Activated T-helper 17 cell treated with anti-CD3 and anti-CD28 coated beads, Interleukin-2, amount 50 U/mL, for 72 hours (primary cell): ENCODE results near the gene LIPK. TPM values are rescaled to one million over a fixed set of nuclear protein-coding genes. Genes with fewer than 3 reads are reported as not detected.
"Not testable (repeated sequence)": the region's sequence is repeated elsewhere in the genome, so short reads cannot be mapped to it uniquely, and the experiment has no call there.

Experiments used
- ATAC-seq: fragments of 150-1000 bp; cut with Tn5 transposase; replicated peaks from 2 replicates; pipeline ENCODE4 v1.10.0; 2021; ENCODE audit warnings: mild to moderate bottlenecking, moderate library complexity
- H3K27ac Mint-ChIP-seq: one replicate; pipeline ENCODE4 v1.8.0; 2022; ENCODE audit warnings: mixed read lengths
- H3K27me3 Mint-ChIP-seq: one replicate; pipeline ENCODE4 v1.8.0; 2022; ENCODE audit warnings: mixed read lengths
- H3K36me3 Mint-ChIP-seq: one replicate; pipeline ENCODE4 v1.8.0; 2022; ENCODE audit warnings: low read depth, mild to moderate bottlenecking, mixed read lengths
- H3K4me1 Mint-ChIP-seq: one replicate; pipeline ENCODE4 v1.8.0; 2022; ENCODE audit warnings: mixed read lengths
- H3K4me3 Mint-ChIP-seq: one replicate; pipeline ENCODE4 v1.8.0; 2022; ENCODE audit warnings: mild to moderate bottlenecking, mixed read lengths
- H3K9me3 Mint-ChIP-seq: one replicate; pipeline ENCODE4 v1.8.0; 2022; ENCODE audit warnings: mixed read lengths
- total RNA-seq, 2 donors: library from RNA; stranded (reverse); gene quantifications; one replicate each; pipeline ENCODE4 v1.2.3, GENCODE V29; 2022

LIPK gene, protein sequence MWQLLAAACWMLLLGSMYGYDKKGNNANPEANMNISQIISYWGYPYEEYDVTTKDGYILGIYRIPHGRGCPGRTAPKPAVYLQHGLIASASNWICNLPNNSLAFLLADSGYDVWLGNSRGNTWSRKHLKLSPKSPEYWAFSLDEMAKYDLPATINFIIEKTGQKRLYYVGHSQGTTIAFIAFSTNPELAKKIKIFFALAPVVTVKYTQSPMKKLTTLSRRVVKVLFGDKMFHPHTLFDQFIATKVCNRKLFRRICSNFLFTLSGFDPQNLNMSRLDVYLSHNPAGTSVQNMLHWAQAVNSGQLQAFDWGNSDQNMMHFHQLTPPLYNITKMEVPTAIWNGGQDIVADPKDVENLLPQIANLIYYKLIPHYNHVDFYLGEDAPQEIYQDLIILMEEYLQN
- total RNA-seq = not detected

- no peaks in the 10 kb centered on the region for H3K36me3 Mint-ChIP-seq
- no peak for ATAC-seq
- H3K4me3 Mint-ChIP-seq = no peak within 1 kb of the TSS
- H3K4me1 Mint-ChIP-seq = peaks cover 8% of the 10 kb centered on the region
- no peaks in the 10 kb centered on the region for H3K27me3 Mint-ChIP-seq
- H3K27ac Mint-ChIP-seq = no peak within 1 kb of the TSS
- no peaks in the 10 kb centered on the region for H3K9me3 Mint-ChIP-seq
Observed at GRCh38 chr10:88705958-88706357, at the start of gene LIPK. TSS of gene LIPK (plus strand) at chr10:88706249. CDS start at chr10:88724544, 18,295 bp downstream.

DNA sequence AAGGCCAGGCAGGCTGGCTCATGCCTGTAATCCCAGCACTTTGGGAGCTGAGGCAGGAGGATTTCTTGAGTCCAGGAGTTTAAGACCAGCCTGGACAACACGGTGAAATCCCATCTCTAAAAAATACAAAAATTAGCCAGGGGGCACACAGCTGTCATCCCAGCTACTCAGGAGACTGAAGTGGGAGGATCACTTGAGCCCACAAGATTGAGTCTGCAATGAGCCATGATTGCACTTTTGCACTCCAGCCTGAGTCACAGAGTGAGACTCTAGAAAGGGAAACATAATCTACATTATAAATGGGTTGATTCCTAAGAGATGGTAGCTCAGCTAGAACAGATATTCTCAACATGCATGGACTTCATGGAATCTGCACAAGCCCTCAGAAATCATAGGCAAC lies 48.1 kb upstream of the LIPK start:
- no peaks in the 10 kb centered on the region for H3K9me3 Mint-ChIP-seq
- no peak overlapping the region for H3K4me3 Mint-ChIP-seq
- no peak overlapping the region for H3K27ac Mint-ChIP-seq
- H3K4me1 Mint-ChIP-seq = no peaks in the 10 kb centered on the region
- ATAC-seq = peak; percentile 51
- H3K27me3 Mint-ChIP-seq = peaks cover 10% of the 10 kb centered on the region
- no peaks in the 10 kb centered on the region for H3K36me3 Mint-ChIP-seq

- H3K9me3 Mint-ChIP-seq = no peaks in the 10 kb centered on the region
- no peak overlapping the region for H3K27ac Mint-ChIP-seq
- no peak for ATAC-seq
- no peak overlapping the region for H3K4me3 Mint-ChIP-seq
- H3K4me1 Mint-ChIP-seq = no peaks in the 10 kb centered on the region
- H3K27me3 Mint-ChIP-seq = peaks cover 7% of the 10 kb centered on the region
- H3K36me3 Mint-ChIP-seq = no peaks in the 10 kb centered on the region
Observed at GRCh38 chr10:88659725-88660597, 46.1 kb upstream of the LIPK start.

DNA sequence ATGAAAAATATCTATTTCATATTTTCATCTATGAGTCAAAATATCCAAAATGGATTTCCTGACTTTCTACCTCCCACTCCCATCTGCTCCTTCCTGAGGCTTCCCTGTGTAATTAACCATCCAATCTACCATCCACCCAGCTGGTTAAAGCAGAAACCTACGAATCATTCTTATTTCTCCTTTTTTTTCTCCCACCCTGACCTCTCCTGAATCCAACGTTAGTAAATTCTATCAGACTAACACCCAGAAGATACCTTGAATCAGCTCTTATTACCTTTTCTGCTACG lies 45.5 kb upstream of the LIPK start:
- Mint-ChIP-seq H3K36me3 (no peaks in the 10 kb centered on the region), H3K4me3 (no peak overlapping the region), H3K27me3 (peaks cover 6% of the 10 kb centered on the region), H3K4me1 (no peaks in the 10 kb centered on the region), H3K27ac (no peak overlapping the region), H3K9me3 (no peaks in the 10 kb centered on the region)
- no peak for ATAC-seq

DNA sequence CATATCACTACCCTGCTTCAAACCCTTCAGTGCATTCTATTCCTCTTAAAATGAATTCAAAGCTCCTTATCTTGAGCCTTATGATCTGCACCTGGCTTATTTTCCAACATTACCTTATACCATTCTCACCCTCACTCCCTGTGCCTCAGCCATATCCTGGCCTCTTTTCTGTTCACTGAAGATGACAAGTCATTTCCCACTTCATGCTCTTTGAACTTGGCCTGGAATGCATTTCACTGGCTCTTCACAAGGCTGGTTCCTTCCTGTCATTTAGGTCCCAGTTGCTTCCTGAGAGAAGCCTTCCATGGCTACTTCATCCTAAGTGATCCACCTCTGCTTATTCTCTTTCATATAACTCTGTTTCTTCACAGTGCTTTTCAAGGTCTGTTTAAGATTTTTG lies 45.0 kb upstream of the LIPK start:
- no peaks in the 10 kb centered on the region for H3K9me3 Mint-ChIP-seq
- ATAC-seq = no peak
- H3K4me1 Mint-ChIP-seq = no peaks in the 10 kb centered on the region
- peaks cover 6% of the 10 kb centered on the region for H3K27me3 Mint-ChIP-seq
- no peak overlapping the region for H3K4me3 Mint-ChIP-seq
- no peaks in the 10 kb centered on the region for H3K36me3 Mint-ChIP-seq
- H3K27ac Mint-ChIP-seq = no peak overlapping the region

GRCh38 chr10:88661577-88661976 lies 44.5 kb upstream of the LIPK start:
- H3K27me3 Mint-ChIP-seq = peaks cover 6% of the 10 kb centered on the region
- H3K9me3 Mint-ChIP-seq = no peaks in the 10 kb centered on the region
- H3K36me3 Mint-ChIP-seq = no peaks in the 10 kb centered on the region
- H3K27ac Mint-ChIP-seq = no peak overlapping the region
- H3K4me3 Mint-ChIP-seq = no peak overlapping the region
- no peak for ATAC-seq
- no peaks in the 10 kb centered on the region for H3K4me1 Mint-ChIP-seq

DNA sequence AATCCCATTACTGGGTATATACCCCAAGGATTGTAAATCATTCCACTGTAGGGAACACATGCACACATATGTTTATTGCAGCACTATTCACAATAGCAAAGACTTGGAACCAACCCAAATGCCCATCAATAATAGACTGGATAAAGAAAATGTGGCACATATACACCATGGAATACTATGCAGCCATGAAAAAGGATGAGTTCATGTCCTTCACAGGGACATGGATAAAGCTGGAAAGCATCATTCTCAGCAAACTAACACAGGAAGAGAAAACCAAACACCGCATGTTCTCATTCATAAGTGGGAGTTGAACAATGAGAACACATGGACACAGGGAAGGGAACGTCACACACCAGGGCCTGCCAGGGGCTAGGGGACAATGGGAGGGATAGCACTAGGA lies 42.9 kb upstream of the LIPK start:
- H3K27ac Mint-ChIP-seq, H3K9me3 Mint-ChIP-seq, H3K4me1 Mint-ChIP-seq, ATAC-seq, H3K27me3 Mint-ChIP-seq, H3K36me3 Mint-ChIP-seq, H3K4me3 Mint-ChIP-seq: not testable (repeated sequence)

- no peak for ATAC-seq
- Mint-ChIP-seq H3K4me3 (no peak within 1 kb of the TSS), H3K27me3 (peaks cover 6% of the 10 kb centered on the region), H3K9me3 (no peaks in the 10 kb centered on the region), H3K27ac (no peak within 1 kb of the TSS), H3K36me3 (no peaks in the 10 kb centered on the region), H3K4me1 (no peaks in the 10 kb centered on the region)
Observed at GRCh38 chr10:88664142-88664541, 41.9 kb upstream of the LIPK start, which contains the start of gene LIPF. TSS of gene LIPF (plus strand) at chr10:88664442. CDS start at chr10:88667298, 2,856 bp downstream.

DNA sequence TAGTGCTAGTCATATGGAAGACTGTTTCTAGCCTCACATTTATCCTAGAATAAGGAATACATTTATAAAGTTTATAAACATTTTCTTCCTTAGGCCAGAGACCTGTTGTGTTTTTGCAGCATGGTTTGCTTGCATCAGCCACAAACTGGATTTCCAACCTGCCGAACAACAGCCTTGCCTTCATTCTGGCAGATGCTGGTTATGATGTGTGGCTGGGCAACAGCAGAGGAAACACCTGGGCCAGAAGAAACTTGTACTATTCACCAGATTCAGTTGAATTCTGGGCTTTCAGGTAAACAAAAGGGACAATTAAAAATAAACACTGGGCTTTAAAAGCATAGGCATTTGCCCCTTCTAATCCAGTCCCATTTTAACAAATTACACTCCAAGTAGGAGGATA lies 37.6 kb upstream of the LIPK start:
- H3K27me3 Mint-ChIP-seq = no peaks in the 10 kb centered on the region
- H3K4me3 Mint-ChIP-seq = no peak overlapping the region
- H3K4me1 Mint-ChIP-seq = peaks cover 6% of the 10 kb centered on the region
- H3K9me3 Mint-ChIP-seq = no peaks in the 10 kb centered on the region
- ATAC-seq = no peak
- no peak overlapping the region for H3K27ac Mint-ChIP-seq
- H3K36me3 Mint-ChIP-seq = no peaks in the 10 kb centered on the region

GRCh38 chr10:88670497-88670896 lies 35.6 kb upstream of the LIPK start:
- Mint-ChIP-seq H3K9me3 (no peaks in the 10 kb centered on the region), H3K36me3 (no peaks in the 10 kb centered on the region), H3K27me3 (no peaks in the 10 kb centered on the region), H3K27ac (peak overlapping the region; percentile 21), H3K4me3 (peak overlapping the region; percentile 19), H3K4me1 (peaks cover 6% of the 10 kb centered on the region)
- ATAC-seq = peak; percentile 97

GRCh38 chr10:88672041-88672440 lies 34.0 kb upstream of the LIPK start:
- H3K36me3 Mint-ChIP-seq = no peaks in the 10 kb centered on the region
- ATAC-seq = no peak
- H3K4me3 Mint-ChIP-seq = no peak overlapping the region
- H3K27ac Mint-ChIP-seq = no peak overlapping the region
- H3K9me3 Mint-ChIP-seq = no peaks in the 10 kb centered on the region
- H3K27me3 Mint-ChIP-seq = no peaks in the 10 kb centered on the region
- H3K4me1 Mint-ChIP-seq = peaks cover 6% of the 10 kb centered on the region

GRCh38 chr10:88676283-88677060 lies 29.6 kb upstream of the LIPK start:
- H3K4me3 Mint-ChIP-seq = no peak overlapping the region
- no peaks in the 10 kb centered on the region for H3K4me1 Mint-ChIP-seq
- no peak overlapping the region for H3K27ac Mint-ChIP-seq
- ATAC-seq = no peak
- no peaks in the 10 kb centered on the region for H3K36me3 Mint-ChIP-seq
- H3K9me3 Mint-ChIP-seq = no peaks in the 10 kb centered on the region
- H3K27me3 Mint-ChIP-seq = peaks cover 4% of the 10 kb centered on the region

DNA sequence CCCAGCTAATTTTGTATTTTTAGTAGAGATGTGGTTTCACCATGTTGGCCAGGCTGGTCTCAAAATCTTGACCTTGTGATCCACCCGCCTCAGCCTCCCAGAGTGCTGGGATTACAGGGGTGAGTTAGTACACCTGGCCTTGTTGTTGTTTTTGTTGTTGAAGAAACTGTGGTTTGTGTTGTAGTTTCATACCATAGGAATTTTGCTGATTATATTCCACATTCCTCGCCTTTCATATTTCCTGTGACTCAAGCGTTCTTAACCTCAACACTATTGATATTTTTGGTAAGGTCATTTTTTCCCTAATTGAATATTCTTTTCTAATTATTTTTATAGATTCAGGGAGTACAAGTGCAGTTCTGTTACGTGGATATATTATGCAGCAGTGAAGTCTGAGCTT lies 25.1 kb upstream of the LIPK start:
- no peaks in the 10 kb centered on the region for H3K9me3 Mint-ChIP-seq
- no peak for ATAC-seq
- peaks cover 13% of the 10 kb centered on the region for H3K27me3 Mint-ChIP-seq
- H3K4me3 Mint-ChIP-seq = no peak overlapping the region
- no peaks in the 10 kb centered on the region for H3K4me1 Mint-ChIP-seq
- H3K27ac Mint-ChIP-seq = no peak overlapping the region
- H3K36me3 Mint-ChIP-seq = no peaks in the 10 kb centered on the region

DNA sequence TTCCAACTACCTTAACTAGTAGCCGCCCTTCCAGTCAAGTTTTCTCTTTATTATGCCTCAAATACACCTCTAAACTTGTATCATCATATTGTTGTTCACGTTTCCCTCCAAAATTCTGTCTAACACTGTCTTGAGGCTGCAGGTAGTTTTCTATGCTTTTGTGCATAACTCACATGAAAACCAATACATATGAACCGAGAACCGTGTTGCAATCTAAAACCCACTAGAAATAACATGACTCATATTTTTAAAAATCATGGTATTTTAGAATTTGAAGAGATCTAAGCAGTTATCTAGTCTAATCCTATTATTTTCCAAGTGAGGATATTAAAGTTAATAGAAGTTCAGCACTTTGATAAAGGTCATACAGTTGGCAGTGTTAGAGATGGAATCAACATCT lies 23.6 kb upstream of the LIPK start:
- no peaks in the 10 kb centered on the region for H3K36me3 Mint-ChIP-seq
- H3K4me3 Mint-ChIP-seq = no peak overlapping the region
- peaks cover 13% of the 10 kb centered on the region for H3K27me3 Mint-ChIP-seq
- no peak overlapping the region for H3K27ac Mint-ChIP-seq
- H3K4me1 Mint-ChIP-seq = no peaks in the 10 kb centered on the region
- H3K9me3 Mint-ChIP-seq = no peaks in the 10 kb centered on the region
- no peak for ATAC-seq
